ENCODE data around the gene CBX4. TPM values are rescaled to one million over a fixed set of nuclear protein-coding genes. Genes with fewer than 3 reads are reported as not detected.

CBX4 gene
- total and polyA plus RNA-seq, 2 of the 13 experiments (the other 11 are each of a cell fraction or from before 2014, with no cell fraction given), result 25.8 to 50.8 TPM

- TF ChIP-seq, protein P1, sequence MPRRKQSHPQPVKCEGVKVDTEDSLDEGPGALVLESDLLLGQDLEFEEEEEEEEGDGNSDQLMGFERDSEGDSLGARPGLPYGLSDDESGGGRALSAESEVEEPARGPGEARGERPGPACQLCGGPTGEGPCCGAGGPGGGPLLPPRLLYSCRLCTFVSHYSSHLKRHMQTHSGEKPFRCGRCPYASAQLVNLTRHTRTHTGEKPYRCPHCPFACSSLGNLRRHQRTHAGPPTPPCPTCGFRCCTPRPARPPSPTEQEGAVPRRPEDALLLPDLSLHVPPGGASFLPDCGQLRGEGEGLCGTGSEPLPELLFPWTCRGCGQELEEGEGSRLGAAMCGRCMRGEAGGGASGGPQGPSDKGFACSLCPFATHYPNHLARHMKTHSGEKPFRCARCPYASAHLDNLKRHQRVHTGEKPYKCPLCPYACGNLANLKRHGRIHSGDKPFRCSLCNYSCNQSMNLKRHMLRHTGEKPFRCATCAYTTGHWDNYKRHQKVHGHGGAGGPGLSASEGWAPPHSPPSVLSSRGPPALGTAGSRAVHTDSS (CRISPR knock-in tag; conservative IDR thresholded peaks at IDR 0.05), result no peak
- TF ChIP-seq, protein P2, sequence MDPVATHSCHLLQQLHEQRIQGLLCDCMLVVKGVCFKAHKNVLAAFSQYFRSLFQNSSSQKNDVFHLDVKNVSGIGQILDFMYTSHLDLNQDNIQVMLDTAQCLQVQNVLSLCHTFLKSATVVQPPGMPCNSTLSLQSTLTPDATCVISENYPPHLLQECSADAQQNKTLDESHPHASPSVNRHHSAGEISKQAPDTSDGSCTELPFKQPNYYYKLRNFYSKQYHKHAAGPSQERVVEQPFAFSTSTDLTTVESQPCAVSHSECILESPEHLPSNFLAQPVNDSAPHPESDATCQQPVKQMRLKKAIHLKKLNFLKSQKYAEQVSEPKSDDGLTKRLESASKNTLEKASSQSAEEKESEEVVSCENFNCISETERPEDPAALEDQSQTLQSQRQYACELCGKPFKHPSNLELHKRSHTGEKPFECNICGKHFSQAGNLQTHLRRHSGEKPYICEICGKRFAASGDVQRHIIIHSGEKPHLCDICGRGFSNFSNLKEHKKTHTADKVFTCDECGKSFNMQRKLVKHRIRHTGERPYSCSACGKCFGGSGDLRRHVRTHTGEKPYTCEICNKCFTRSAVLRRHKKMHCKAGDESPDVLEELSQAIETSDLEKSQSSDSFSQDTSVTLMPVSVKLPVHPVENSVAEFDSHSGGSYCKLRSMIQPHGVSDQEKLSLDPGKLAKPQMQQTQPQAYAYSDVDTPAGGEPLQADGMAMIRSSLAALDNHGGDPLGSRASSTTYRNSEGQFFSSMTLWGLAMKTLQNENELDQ (CRISPR knock-in tag; IDR thresholded peaks at IDR 0.05; ENCODE audit: borderline replicate concordance), result peak; percentile 43; the same call in 1 of the 2 replicates
- TF ChIP-seq CCAR2 (optimal IDR thresholded peaks at IDR 0.05; ENCODE audit: low read depth, low read length) (no peak), ZNF768 (CRISPR knock-in tag; IDR thresholded peaks at IDR 0.05) (0 out of 2 replicates have a peak, but pooled peaks have one; percentile 19), TOPORS (CRISPR knock-in tag; IDR thresholded peaks at IDR 0.05) (peak; percentile 84; the same call in 1 of the 2 replicates), AFF4 (CRISPR knock-in tag; IDR thresholded peaks at IDR 0.05) (no peak), FOXK1 (CRISPR knock-in tag; IDR thresholded peaks at IDR 0.05; ENCODE audit: borderline replicate concordance, low read depth) (peak; percentile 64), HNRNPUL1 (IDR thresholded peaks at IDR 0.05; ENCODE audit: low read depth, low read length) (peak; percentile 26; the same call in 1 of the 2 replicates), HOXA3 (CRISPR knock-in tag; IDR thresholded peaks at IDR 0.05) (peak; percentile 61; the same call in 1 of the 2 replicates), HHEX (CRISPR knock-in tag; IDR thresholded peaks at IDR 0.05) (no peak), ADNP (CRISPR knock-in tag; IDR thresholded peaks at IDR 0.05) (no peak), HNF4A (CRISPR knock-in tag; IDR thresholded peaks at IDR 0.05) (peak; percentile 34; the same call in 1 of the 2 replicates)
- TF ChIP-seq, protein P3, sequence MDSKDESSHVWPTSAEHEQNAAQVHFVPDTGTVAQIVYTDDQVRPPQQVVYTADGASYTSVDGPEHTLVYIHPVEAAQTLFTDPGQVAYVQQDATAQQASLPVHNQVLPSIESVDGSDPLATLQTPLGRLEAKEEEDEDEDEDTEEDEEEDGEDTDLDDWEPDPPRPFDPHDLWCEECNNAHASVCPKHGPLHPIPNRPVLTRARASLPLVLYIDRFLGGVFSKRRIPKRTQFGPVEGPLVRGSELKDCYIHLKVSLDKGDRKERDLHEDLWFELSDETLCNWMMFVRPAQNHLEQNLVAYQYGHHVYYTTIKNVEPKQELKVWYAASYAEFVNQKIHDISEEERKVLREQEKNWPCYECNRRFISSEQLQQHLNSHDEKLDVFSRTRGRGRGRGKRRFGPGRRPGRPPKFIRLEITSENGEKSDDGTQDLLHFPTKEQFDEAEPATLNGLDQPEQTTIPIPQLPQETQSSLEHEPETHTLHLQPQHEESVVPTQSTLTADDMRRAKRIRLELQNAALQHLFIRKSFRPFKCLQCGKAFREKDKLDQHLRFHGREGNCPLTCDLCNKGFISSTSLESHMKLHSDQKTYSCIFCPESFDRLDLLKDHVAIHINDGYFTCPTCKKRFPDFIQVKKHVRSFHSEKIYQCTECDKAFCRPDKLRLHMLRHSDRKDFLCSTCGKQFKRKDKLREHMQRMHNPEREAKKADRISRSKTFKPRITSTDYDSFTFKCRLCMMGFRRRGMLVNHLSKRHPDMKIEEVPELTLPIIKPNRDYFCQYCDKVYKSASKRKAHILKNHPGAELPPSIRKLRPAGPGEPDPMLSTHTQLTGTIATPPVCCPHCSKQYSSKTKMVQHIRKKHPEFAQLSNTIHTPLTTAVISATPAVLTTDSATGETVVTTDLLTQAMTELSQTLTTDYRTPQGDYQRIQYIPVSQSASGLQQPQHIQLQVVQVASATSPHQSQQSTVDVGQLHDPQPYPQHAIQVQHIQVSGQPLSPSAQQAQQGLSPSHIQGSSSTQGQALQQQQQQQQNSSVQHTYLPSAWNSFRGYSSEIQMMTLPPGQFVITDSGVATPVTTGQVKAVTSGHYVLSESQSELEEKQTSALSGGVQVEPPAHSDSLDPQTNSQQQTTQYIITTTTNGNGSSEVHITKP (CRISPR knock-in tag; IDR thresholded peaks at IDR 0.05; ENCODE audit: low read depth), result no peak
- TF ChIP-seq, protein P4, sequence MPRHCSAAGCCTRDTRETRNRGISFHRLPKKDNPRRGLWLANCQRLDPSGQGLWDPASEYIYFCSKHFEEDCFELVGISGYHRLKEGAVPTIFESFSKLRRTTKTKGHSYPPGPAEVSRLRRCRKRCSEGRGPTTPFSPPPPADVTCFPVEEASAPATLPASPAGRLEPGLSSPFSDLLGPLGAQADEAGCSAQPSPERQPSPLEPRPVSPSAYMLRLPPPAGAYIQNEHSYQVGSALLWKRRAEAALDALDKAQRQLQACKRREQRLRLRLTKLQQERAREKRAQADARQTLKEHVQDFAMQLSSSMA (CRISPR knock-in tag; IDR thresholded peaks at IDR 0.05), result 0 out of 2 replicates have a peak, but pooled peaks have one; percentile 28
- TF ChIP-seq, protein P5, sequence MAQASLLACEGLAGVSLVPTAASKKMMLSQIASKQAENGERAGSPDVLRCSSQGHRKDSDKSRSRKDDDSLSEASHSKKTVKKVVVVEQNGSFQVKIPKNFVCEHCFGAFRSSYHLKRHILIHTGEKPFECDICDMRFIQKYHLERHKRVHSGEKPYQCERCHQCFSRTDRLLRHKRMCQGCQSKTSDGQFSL (CRISPR knock-in tag; IDR thresholded peaks at IDR 0.05), result peak; percentile 81; the same call in 1 of the 2 replicates
Measured at GRCh38 chr17:79796763-79797491, 42.3 kb downstream of the CBX4 start, which contains the start of gene CBX8 (continued).
